Left lobe of liver (tissue), 2 donors: ENCODE data around the gene C11orf68. TPM values are rescaled to one million over a fixed set of nuclear protein-coding genes. Genes with fewer than 3 reads are reported as not detected.
A peak's percentile ranks its signal among the peaks of the same experiment; 100 is the strongest.
"Not testable (repeated sequence)": the region's sequence is repeated elsewhere in the genome, so short reads cannot be mapped to it uniquely, and the experiment has no call there.

ENCODE experiments used
- ATAC-seq: fragments of 200-7000 bp; cut with Tn5 transposase; one replicate; pipeline ENCODE4 v1.9.1; 2020; ENCODE audit warnings: mild to moderate bottlenecking, moderate library complexity
- DNase-seq: peaks from one replicate; pipeline ENCODE4 v3.0.0-alpha.2; 2020; ENCODE audit warnings: low spot score
- total RNA-seq: library from RNA; stranded (reverse); gene quantifications from one replicate; pipeline ENCODE4 v1.2.1, GENCODE V29; 2021
- donor health status: DM: no; HTN: no; CAD: no; lungs with moderate emphysema.
- donor health status: DM: no; HTN: yes; CAD: no.

Gene C11orf68
- total RNA-seq, 1 donor from 2014 or later, result 13.6 TPM

- not testable (repeated sequence) for ATAC-seq, DNase-seq
Measured at GRCh38 chr11:65892137-65892540, 26.7 kb downstream of the C11orf68 start.

- ATAC-seq (no peak), DNase-seq (no peak)
Measured at GRCh38 chr11:65891219-65892136, 27.4 kb downstream of the C11orf68 start.

GRCh38 chr11:65890324-65891218 is 28.3 kb downstream of the C11orf68 start, which contains the start of gene CCDC85B:
Gene CCDC85B, plus strand, starts transcription at chr11:65890673. Its CDS starts 111 bp downstream, at chr11:65890784.
- peak; percentile 97 for DNase-seq
- peak; percentile 84 for ATAC-seq

- peak; percentile 97 for DNase-seq
- ATAC-seq, result peak; percentile 82
Measured at GRCh38 chr11:65888163-65888814, 30.6 kb downstream of the C11orf68 start, which contains the start of gene FIBP. Gene FIBP, minus strand, starts transcription at chr11:65888471. Its CDS starts 53 bp downstream, at chr11:65888418.

- ATAC-seq, result no peak
- no peak for DNase-seq
Measured at GRCh38 chr11:65887723-65888162, 31.1 kb downstream of the C11orf68 start.

- no peak for DNase-seq
- no peak for ATAC-seq
Measured at GRCh38 chr11:65886826-65887722, 31.8 kb downstream of the C11orf68 start.

- peak; percentile 42 for DNase-seq
- ATAC-seq, result no peak
Measured at GRCh38 chr11:65885808-65886536, 32.9 kb downstream of the C11orf68 start.

GRCh38 chr11:65885231-65885630 is 33.6 kb downstream of the C11orf68 start:
- DNase-seq, result no peak
- ATAC-seq, result no peak

GRCh38 chr11:65884716-65885092 is 34.2 kb downstream of the C11orf68 start:
- ATAC-seq, result peak; percentile 67
- DNase-seq, result peak; percentile 80

- ATAC-seq (no peak), DNase-seq (peak; percentile 46)
Measured at GRCh38 chr11:65883786-65884715, 34.8 kb downstream of the C11orf68 start.

- peak; percentile 37 for DNase-seq
Measured at GRCh38 chr11:65883058-65883761, 35.7 kb downstream of the C11orf68 start.

GRCh38 chr11:65882120-65883057 is 36.5 kb downstream of the C11orf68 start:
- ATAC-seq (no peak), DNase-seq (peak; percentile 43)

More at GRCh38 chr11:65883058-65883761, 35.7 kb downstream of the C11orf68 start:
- no peak for ATAC-seq

- DNase-seq, result no peak
- no peak for ATAC-seq
Measured at GRCh38 chr11:65880844-65881421, 37.9 kb downstream of the C11orf68 start.

- DNase-seq (no peak), ATAC-seq (no peak)
Measured at GRCh38 chr11:65880027-65880426, 38.8 kb downstream of the C11orf68 start.

- DNase-seq (no peak), ATAC-seq (no peak)
Measured at GRCh38 chr11:65879617-65880016, 39.2 kb downstream of the C11orf68 start, which contains the start of gene CTSW. Gene CTSW, plus strand, starts transcription at chr11:65879837. Its CDS starts 18 bp downstream, at chr11:65879855.
